WERI-Rb-1 (cell line): ENCODE results near the gene ARX.

Experiments
- DNase-seq: peaks from one replicate; pipeline ENCODE4 v3.0.0-alpha.2; 2020
- H3K27ac ChIP-seq: fragments of 250-450 bp; sonication (Bioruptor Pico); 2 replicates; pipeline ENCODE4 v1.5.1; 2020; ENCODE audit warnings: mild to moderate bottlenecking, moderate library complexity
- H3K27me3 ChIP-seq: fragments of 250-450 bp; sonication (Bioruptor Pico); 2 replicates; pipeline ENCODE4 v1.5.1; 2021; ENCODE audit warnings: mild to moderate bottlenecking, low read depth, moderate library complexity; ENCODE audit not compliant: insufficient read depth, severe bottlenecking
- H3K36me3 ChIP-seq: fragments of 250-450 bp; sonication (Bioruptor Pico); 2 replicates; pipeline ENCODE4 v1.5.1; 2020; ENCODE audit warnings: mild to moderate bottlenecking, moderate library complexity
- H3K4me3 ChIP-seq: 2 replicates; pipeline ENCODE4 v1.5.1; 2011; ENCODE audit warnings: low read depth, mild to moderate bottlenecking, control low read depth, low read length
- H3K9me3 ChIP-seq: fragments of 250-450 bp; sonication (Bioruptor Pico); 2 replicates; pipeline ENCODE4 v1.5.1; 2021; ENCODE audit warnings: mild to moderate bottlenecking, moderate library complexity; ENCODE audit not compliant: severe bottlenecking
- CTCF ChIP-seq: IDR thresholded peaks from 2 replicates; pipeline ENCODE4 v1.5.1; 2011; ENCODE audit warnings: low read depth, mild to moderate bottlenecking, control low read depth, inconsistent platforms, low read length

Gene ARX

DNA sequence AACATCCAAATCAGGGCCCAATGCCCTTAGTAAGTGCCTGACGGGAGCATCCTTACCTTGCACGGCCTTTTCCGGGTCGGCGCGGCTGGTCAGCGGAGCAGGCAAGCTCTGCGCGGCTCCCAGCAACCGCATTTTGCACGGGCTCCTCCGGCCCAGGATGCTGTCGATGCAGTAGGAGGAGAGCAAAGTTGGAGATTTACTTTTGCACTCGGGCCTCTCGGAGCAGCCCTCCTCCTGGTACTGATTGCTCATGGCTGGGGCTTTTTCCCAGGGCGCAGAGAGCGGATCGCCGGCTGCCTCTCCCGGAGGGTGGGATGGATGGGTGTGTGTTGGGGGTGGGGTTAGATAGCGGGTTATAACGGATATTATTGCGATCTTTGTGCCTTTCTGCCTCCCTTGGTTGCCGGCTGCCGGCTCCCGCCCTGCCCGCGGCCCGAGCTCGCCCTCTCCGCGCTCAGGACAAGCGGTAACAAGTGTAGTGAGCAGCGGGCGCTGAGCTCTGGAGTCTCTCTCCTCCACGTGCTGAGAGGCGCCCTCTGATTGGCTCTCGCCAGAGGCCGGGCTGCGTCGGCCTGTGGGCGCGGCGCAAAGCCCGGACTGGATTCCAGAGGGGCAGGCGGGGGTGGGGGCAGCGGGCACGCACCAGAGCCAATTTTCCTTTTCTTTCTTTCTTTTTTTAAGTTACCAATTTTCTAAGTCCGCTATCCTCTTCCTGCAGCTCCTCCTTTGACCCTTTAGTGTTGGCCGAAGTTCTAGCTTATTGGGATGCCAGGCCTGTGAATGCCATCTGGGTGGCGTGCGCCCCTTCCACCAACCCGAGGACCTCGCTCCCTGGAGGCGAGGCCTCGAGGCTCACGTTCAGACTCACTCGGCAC, at the start of gene ARX:
ARX (minus strand) TSS at position 480 of the 875 bp plus-strand sequence; CDS start at position 252, 228 bp downstream.
- peak; percentile 71 for DNase-seq
- Histone ChIP-seq H3K27me3 (peaks cover 92% of the 10 kb centered on the region), H3K9me3 (peaks cover 4% of the 10 kb centered on the region), H3K27ac (no peak within 1 kb of the TSS), H3K36me3 (no peaks in the 10 kb centered on the region), H3K4me3 (peak within 1 kb of the TSS; percentile 15)
- TF ChIP-seq CTCF: no peak

DNA sequence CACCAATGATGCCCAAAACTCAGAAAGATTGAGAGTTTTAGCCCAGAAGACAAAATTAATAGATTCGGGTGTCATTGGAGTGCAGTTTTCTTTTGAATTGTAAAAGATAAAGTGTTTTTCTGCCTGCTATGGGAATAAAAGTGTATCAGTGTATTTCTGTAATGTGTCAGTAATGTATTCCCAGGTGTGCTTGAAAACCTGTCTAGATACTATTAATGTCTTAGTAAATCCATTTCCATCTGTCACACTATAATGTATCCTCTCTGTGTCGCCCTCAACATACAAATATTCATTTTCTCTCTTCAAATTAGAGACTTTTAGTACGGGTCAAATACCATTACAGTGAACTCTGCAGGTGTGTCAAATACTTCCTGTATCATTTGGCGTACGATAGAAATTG, 43.5 kb upstream of the ARX start:
- Histone ChIP-seq H3K27me3 (no peaks in the 10 kb centered on the region), H3K9me3 (no peaks in the 10 kb centered on the region), H3K36me3 (no peaks in the 10 kb centered on the region), H3K4me3 (no peak overlapping the region), H3K27ac (no peak overlapping the region)
- no peak for TF ChIP-seq CTCF
- DNase-seq: no peak

- no peaks in the 10 kb centered on the region for H3K9me3 ChIP-seq
- no peak for TF ChIP-seq CTCF
- DNase-seq: no peak
- no peak overlapping the region for H3K27ac ChIP-seq
- no peak overlapping the region for H3K4me3 ChIP-seq
- H3K27me3 ChIP-seq: no peaks in the 10 kb centered on the region
- H3K36me3 ChIP-seq: no peaks in the 10 kb centered on the region
These were observed 37.2 kb upstream of the ARX start for GRCh38 chrX:25052798-25053534.

DNA sequence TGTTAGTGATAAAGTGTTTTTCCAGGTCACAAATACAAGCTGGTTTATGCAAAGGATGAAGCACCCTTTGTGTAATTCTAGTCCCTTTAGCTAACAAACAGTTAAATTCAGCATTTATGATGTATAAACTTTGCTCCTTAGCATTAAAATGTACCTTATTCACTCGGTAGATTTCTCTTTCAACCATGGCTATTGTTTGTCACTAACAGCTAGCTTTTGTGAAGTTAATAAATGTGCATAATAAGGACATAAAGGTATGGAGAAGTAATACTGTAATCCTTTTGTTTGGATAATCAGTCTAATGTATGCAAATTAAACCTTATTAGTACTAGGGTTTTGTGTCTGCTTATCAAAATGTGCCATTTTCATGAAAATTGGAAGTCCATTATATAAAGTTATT, 34.2 kb upstream of the ARX start:
- Histone ChIP-seq H3K27me3 (no peaks in the 10 kb centered on the region), H3K36me3 (no peaks in the 10 kb centered on the region), H3K9me3 (no peaks in the 10 kb centered on the region), H3K4me3 (no peak overlapping the region), H3K27ac (no peak overlapping the region)
- no peak for TF ChIP-seq CTCF
- no peak for DNase-seq

GRCh38 chrX:25049357-25049756, 33.6 kb upstream of the ARX start:
- Histone ChIP-seq H3K4me3 (no peak overlapping the region), H3K27ac (no peak overlapping the region), H3K9me3 (no peaks in the 10 kb centered on the region), H3K27me3 (no peaks in the 10 kb centered on the region), H3K36me3 (no peaks in the 10 kb centered on the region)
- no peak for TF ChIP-seq CTCF
- DNase-seq: no peak
